NCI-H526 treated with DMSO at 0.1 percent for 48 hours (cell line): ENCODE data around the gene NR5A1.

Source experiments
- DNase-seq: peaks from one replicate; lab custom pipeline; 2025; lab: John Stamatoyannopoulos, UW

NR5A1 gene

GRCh38 chr9:124506931-124507879, at the start of gene NR5A1:
Gene NR5A1 (minus strand): TSS chr9:124507399. CDS start chr9:124503395, 4,004 bp downstream.
- no peak for DNase-seq

- no peak for DNase-seq
These were observed 47.8 kb upstream of the NR5A1 start for GRCh38 chr9:124555043-124555442.

GRCh38 chr9:124553738-124554137, 46.5 kb upstream of the NR5A1 start:
- DNase-seq = no peak

- no peak for DNase-seq
These were observed 45.0 kb upstream of the NR5A1 start for GRCh38 chr9:124552273-124552605.

- peak; percentile 2 for DNase-seq
These were observed 44.5 kb upstream of the NR5A1 start for GRCh38 chr9:124551472-124552272.

- no peak for DNase-seq
These were observed 42.9 kb upstream of the NR5A1 start for GRCh38 chr9:124550072-124550471.

GRCh38 chr9:124549016-124549415, 41.8 kb upstream of the NR5A1 start:
- DNase-seq = no peak

GRCh38 chr9:124544535-124544934, 37.3 kb upstream of the NR5A1 start:
- DNase-seq = no peak

- no peak for DNase-seq
These were observed 34.6 kb upstream of the NR5A1 start for GRCh38 chr9:124541824-124542223.

GRCh38 chr9:124537926-124538325, 30.7 kb upstream of the NR5A1 start:
- no peak for DNase-seq

- no peak for DNase-seq
These were observed 28.6 kb upstream of the NR5A1 start for GRCh38 chr9:124535846-124536245.

GRCh38 chr9:124532897-124533296, 25.7 kb upstream of the NR5A1 start:
- no peak for DNase-seq

- no peak for DNase-seq
These were observed 23.9 kb upstream of the NR5A1 start for GRCh38 chr9:124531115-124531514.

- DNase-seq = no peak
These were observed 23.0 kb upstream of the NR5A1 start for GRCh38 chr9:124530246-124530645.

GRCh38 chr9:124527781-124528180, 20.6 kb upstream of the NR5A1 start:
- no peak for DNase-seq

GRCh38 chr9:124526174-124526573, 19.0 kb upstream of the NR5A1 start:
- no peak for DNase-seq

GRCh38 chr9:124522121-124523098, 15.2 kb upstream of the NR5A1 start:
- DNase-seq = no peak

- no peak for DNase-seq
These were observed 13.9 kb upstream of the NR5A1 start for GRCh38 chr9:124521142-124521541.

GRCh38 chr9:124520206-124520596, 13.0 kb upstream of the NR5A1 start:
- peak; percentile 13 for DNase-seq

- no peak for DNase-seq
These were observed 10.9 kb upstream of the NR5A1 start for GRCh38 chr9:124518116-124518515.

- no peak for DNase-seq
These were observed 10.4 kb upstream of the NR5A1 start for GRCh38 chr9:124517600-124517999.

- DNase-seq = no peak
These were observed 7.7 kb upstream of the NR5A1 start for GRCh38 chr9:124514874-124515273.
